Endothelial cell of umbilical vein (primary cell): ENCODE data around the gene PPIE. TPM values are rescaled to one million over a fixed set of nuclear protein-coding genes. Genes with fewer than 3 reads are reported as not detected.

Experiments
- BruUV-seq: library from RNA; stranded (reverse); fragments of 400-500 nt; replicated peaks from 2 replicates; lab custom pipeline; 2021; lab: Mats Ljungman, UMichigan
- CTCF ChIA-PET: fragments of 300-600, 350-600 bp; sonication (Branson Sonifier 250); formaldehyde crosslinking; loops from one replicate; lab custom pipeline; 2021; ENCODE audit warnings: antibody characterized with exemption, inconsistent platforms; lab: Charles Lee
- POLR2A ChIA-PET: fragments of 300-600, 350-600 bp; sonication (Branson Sonifier 250); formaldehyde crosslinking; loops from one replicate; lab custom pipeline; 2021; ENCODE audit warnings: antibody characterized with exemption, inconsistent platforms; lab: Charles Lee
- DNase-seq: peaks from one replicate; pipeline ENCODE4 v3.0.0-alpha.2; 2011; ENCODE audit warnings: low read depth, low spot score
- FAIRE-seq: peaks from 2 replicates; lab custom pipeline; 2011; peaks lifted over from hg19 to GRCh38; lab: Jason Lieb, UNC
- H2AFZ ChIP-seq: 2 replicates; pipeline ENCODE4 v1.6.0; 2012; ENCODE audit warnings: low read depth, low read length, control low read depth, inconsistent platforms
- H3K27ac ChIP-seq: 2 replicates; pipeline ENCODE4 v1.5.1; 2011; ENCODE audit warnings: low read depth, mild to moderate bottlenecking, control low read depth, low read length, moderate library complexity; ENCODE audit not compliant: insufficient read depth
- H3K27me3 ChIP-seq, 2 experiments: 2 replicates each; pipeline versions ENCODE4 v1.6.0 to v1.6.1; 2011; ENCODE audit warnings: low read length in 2 of 2, mixed read lengths in 1 of 2; ENCODE audit not compliant: control insufficient read depth in 2 of 2, insufficient read depth in 2 of 2
- H3K36me3 ChIP-seq, 2 experiments: 2 replicates in 1 of 2; 3 replicates in 1 of 2; pipeline ENCODE4 v1.5.1; 2011; ENCODE audit warnings: low read length in 2 of 2, mild to moderate bottlenecking in 1 of 2, moderate library complexity in 1 of 2; ENCODE audit not compliant: control insufficient read depth in 2 of 2, insufficient read depth in 2 of 2; ENCODE audit errors: extremely low read depth in 1 of 2
- H3K4me1 ChIP-seq: 3 replicates; pipeline ENCODE4 v1.5.1; 2011; ENCODE audit warnings: mild to moderate bottlenecking, low read length; ENCODE audit not compliant: control insufficient read depth, insufficient read depth; ENCODE audit errors: extremely low read depth
- H3K4me2 ChIP-seq: 2 replicates; pipeline ENCODE4 v1.6.1; 2011; ENCODE audit warnings: low read length, control low read depth, mixed read lengths; ENCODE audit not compliant: insufficient read depth
- H3K4me3 ChIP-seq, 3 experiments: fragments of 200-600 bp in 1 of 3; sonication (generic), shearing (Covaris generic) in 1 of 3; replicated peaks in 1 of 3; 2 replicates each; pipeline ENCODE4 v1.5.1; 2011 to 2016; ENCODE audit warnings: control low read depth in 3 of 3, low read length in 3 of 3, mild to moderate bottlenecking in 2 of 3, inconsistent platforms in 1 of 3, low read depth in 1 of 3, moderate library complexity in 1 of 3; ENCODE audit not compliant: insufficient read depth in 1 of 3
- H3K79me2 ChIP-seq: 2 replicates; pipeline ENCODE4 v1.6.0; 2012; ENCODE audit warnings: low read length, inconsistent platforms; ENCODE audit not compliant: control insufficient read depth, insufficient read depth
- H3K9ac ChIP-seq: replicated peaks from 2 replicates; pipeline ENCODE3; 2011; ENCODE audit warnings: low read length, control low read depth; ENCODE audit not compliant: insufficient read depth; ENCODE audit errors: extremely low read depth
- H3K9me1 ChIP-seq: replicated peaks from 3 replicates; pipeline ENCODE4 v1.6.0; 2011; ENCODE audit warnings: mild to moderate bottlenecking, low read length; ENCODE audit not compliant: control insufficient read depth, insufficient read depth; ENCODE audit errors: extremely low read depth
- H3K9me3 ChIP-seq: replicated peaks from 2 replicates; pipeline ENCODE4 v1.5.1; 2012; ENCODE audit warnings: low read length, inconsistent platforms; ENCODE audit not compliant: control insufficient read depth, insufficient read depth
- H4K20me1 ChIP-seq: replicated peaks from 2 replicates; pipeline ENCODE3; 2011; ENCODE audit warnings: mild to moderate bottlenecking, low read length; ENCODE audit not compliant: control insufficient read depth, insufficient read depth; ENCODE audit errors: extremely low read depth
- CTCF ChIP-seq, 2 donors: IDR thresholded peaks; 1 replicate in 1 of 2; 2 replicates in 1 of 2; pipeline ENCODE4 v1.5.1; 2011; ENCODE audit warnings: low read length in 2 of 2, mild to moderate bottlenecking in 2 of 2, moderate library complexity in 2 of 2, control low read depth in 1 of 2, inconsistent platforms in 1 of 2, low read depth in 1 of 2; ENCODE audit not compliant: insufficient read depth in 1 of 2; ENCODE audit errors: extremely low read depth in 1 of 2
- POLR2A ChIP-seq: IDR thresholded peaks from 2 replicates; pipeline ENCODE4 v1.6.1; 2012; ENCODE audit warnings: low read depth, mild to moderate bottlenecking, control low read depth, low read length
- POLR2AphosphoS5 ChIP-seq: IDR thresholded peaks from 2 replicates; pipeline ENCODE4 v1.6.1; 2012; ENCODE audit warnings: low read depth, mild to moderate bottlenecking, control low read depth, low read length, moderate library complexity; ENCODE audit not compliant: insufficient read depth
- dilution Hi-C: fragments of 300-500 bp; cut with MboI; formaldehyde crosslinking; loops from one replicate; pipeline ENCODE4 v1.15.0; 2019; ENCODE audit warnings: low sequenced_read_pairs; ENCODE audit not compliant: extremely low pct_ligation_motif_present
- intact Hi-C: fragments of 100-400 bp; cut with micrococcal nuclease; formaldehyde crosslinking; loops from one replicate; pipeline ENCODE4 v1.10.0; 2022
- polyA plus RNA-seq, 4 experiments: library from polyadenylated mRNA; depleted of rRNA in 3 of 4; stranded (reverse) in 3 of 4; unstranded in 1 of 4; fragments of >200 nt; gene quantifications; 2 replicates each; pipeline versions ENCODE4 v1.2.1 to v1.2.3, GENCODE V29; 2011 to 2012; ENCODE audit warnings: missing spikeins in 1 of 4
- total RNA-seq: library from RNA; stranded (reverse); gene quantifications from 2 replicates; pipeline ENCODE4 v1.2.3, GENCODE V29; 2021
- TF ChIP-seq, protein P1 (sequence below): IDR thresholded peaks from 2 replicates; pipeline ENCODE4 v1.6.1; 2011; ENCODE audit not compliant: insufficient read depth, insufficient read length

PPIE gene
- total and polyA plus RNA-seq, 2 donors (not counting 3 experiments of a cell fraction or from before 2014, with no cell fraction given): 44.4 to 74.9 TPM

GRCh38 chr1:39726600-39726999 is 12.1 kb upstream of the PPIE start:
- H2AFZ ChIP-seq: no peak overlapping the region
- H3K4me3 ChIP-seq: no peak overlapping the region
- TF ChIP-seq, protein P1, sequence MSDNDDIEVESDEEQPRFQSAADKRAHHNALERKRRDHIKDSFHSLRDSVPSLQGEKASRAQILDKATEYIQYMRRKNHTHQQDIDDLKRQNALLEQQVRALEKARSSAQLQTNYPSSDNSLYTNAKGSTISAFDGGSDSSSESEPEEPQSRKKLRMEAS: no peak
- no peak for TF ChIP-seq CTCF (IDR thresholded peaks at IDR 0.05; ENCODE audit: extremely low read depth in 1 of 2, insufficient read depth in 1 of 2, low read depth in 1 of 2, low read length in 2 of 2)
- no peak for TF ChIP-seq POLR2A
- TF ChIP-seq POLR2AphosphoS5: no peak
- no peaks in the 10 kb centered on the region for H3K79me2 ChIP-seq
- H3K4me2 ChIP-seq: no peak overlapping the region
- FAIRE-seq: no peak
- H3K9me3 ChIP-seq: no peaks in the 10 kb centered on the region
- H3K4me1 ChIP-seq: peaks cover 5% of the 10 kb centered on the region
- ChIA-PET CTCF (interaction anchor here (0.7 to 1.8 kb wide), 4 partner anchors 9 to 120 kb away, joined by 3 to 5 read pairs (median 4); partner anchors contain the start of gene PPIE), POLR2A (no interaction called here)
- intact Hi-C loops: no loop called here
- dilution Hi-C loops: no loop called here
- no peak overlapping the region for H3K27ac ChIP-seq
- no peaks in the 10 kb centered on the region for H3K36me3 ChIP-seq
- H3K9me1 ChIP-seq: no peaks in the 10 kb centered on the region
- DNase-seq: no peak
- no peaks in the 10 kb centered on the region for H4K20me1 ChIP-seq
- no TSS peak for BruUV-seq
- no peak overlapping the region for H3K9ac ChIP-seq
- H3K27me3 ChIP-seq: peaks cover 41 to 79% of the 10 kb centered on the region in 2 experiments
